KG1 (cell line): ENCODE data around the gene CXorf58.
"Not testable (repeated sequence)": the region's sequence is repeated elsewhere in the genome, so short reads cannot be mapped to it uniquely, and the experiment has no call there.

Experiments
- DNase-seq: peaks from one replicate; lab custom pipeline; 2025; lab: John Stamatoyannopoulos, UW

The CXorf58 gene

DNA sequence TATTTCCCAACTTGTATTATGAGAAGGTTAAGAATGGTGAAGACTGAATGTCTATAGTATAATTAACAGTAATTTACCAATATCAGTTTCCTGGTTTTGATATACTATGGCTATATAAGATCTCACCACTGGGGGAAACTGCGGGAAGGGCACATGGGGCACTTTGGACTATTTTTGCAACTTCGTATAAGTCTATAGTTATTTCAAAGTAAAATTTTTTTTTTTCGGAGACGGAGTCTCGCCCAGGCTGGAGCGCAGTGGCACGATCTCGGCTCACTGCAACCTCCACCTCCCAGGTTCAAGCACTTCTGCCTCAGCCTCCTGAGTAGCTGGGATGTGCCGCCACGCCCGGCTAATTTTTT lies 46.1 kb downstream of the CXorf58 start:
- peak; percentile 2 for DNase-seq

- no peak for DNase-seq
Observed at GRCh38 chrX:23954396-23954795, 46.6 kb downstream of the CXorf58 start.

DNA sequence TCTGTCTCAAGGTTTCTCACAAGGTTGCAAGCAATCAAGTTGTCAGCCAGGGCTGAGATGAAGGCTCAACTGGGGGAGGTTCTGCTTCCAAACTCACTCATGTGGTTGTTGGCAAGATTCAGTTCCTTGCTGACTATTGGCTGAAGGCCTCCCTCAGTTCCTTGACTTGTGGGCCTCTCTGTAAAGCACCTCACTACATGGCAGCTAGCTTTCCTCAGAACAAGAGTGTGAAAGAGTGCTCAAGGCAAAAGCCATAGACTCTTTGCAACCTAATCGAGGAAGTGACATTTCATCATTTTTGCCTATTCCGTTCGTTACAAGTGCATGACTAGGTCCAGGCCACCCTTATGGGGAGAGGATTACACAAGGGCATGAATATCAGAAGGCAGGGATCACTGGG lies 52.0 kb downstream of the CXorf58 start:
- no peak for DNase-seq

- DNase-seq = no peak
Observed at GRCh38 chrX:23964191-23964590, 56.4 kb downstream of the CXorf58 start.

DNA sequence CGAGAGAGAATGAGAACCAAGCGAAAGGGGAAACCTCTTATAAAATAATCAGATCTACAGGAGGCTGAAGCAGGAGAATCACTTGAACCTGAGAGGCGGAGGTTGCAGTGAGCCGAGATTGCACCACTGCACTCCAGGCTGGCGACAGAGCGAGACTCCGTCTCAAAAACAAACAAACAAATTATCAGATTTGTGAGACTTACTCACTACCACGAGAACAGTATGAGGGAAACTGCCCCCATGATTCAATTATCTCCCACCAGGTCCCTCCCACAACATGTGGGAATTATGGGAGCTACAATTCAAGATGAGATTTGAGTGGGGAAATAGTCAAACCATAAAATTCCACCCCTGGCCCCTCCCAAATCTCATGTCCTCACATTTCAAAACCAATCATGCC lies 57.8 kb downstream of the CXorf58 start:
- not testable (repeated sequence) for DNase-seq

GRCh38 chrX:23978491-23978890 lies 70.7 kb downstream of the CXorf58 start:
- DNase-seq = no peak

- no peak for DNase-seq
Observed at GRCh38 chrX:23980011-23980441, 72.2 kb downstream of the CXorf58 start.

DNA sequence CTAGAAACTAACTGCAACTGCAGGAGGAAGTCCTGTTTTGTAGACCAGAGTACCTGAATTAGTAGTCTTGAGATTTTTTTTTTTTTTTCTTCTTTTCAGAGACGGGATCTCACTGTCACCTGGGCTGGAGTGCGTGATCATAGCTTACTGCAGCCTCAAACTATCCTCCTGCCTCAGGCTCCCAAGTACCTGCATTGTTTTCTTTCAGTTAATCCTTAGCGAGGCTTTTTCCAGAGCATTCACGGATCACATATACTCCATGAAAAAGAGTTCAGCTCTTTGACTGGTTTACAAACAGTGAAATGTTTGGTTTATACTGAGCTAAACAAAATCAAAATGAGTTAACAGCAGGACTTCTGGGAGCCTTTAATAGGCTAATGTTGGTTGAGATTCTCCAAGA lies 73.4 kb downstream of the CXorf58 start:
- no peak for DNase-seq

GRCh38 chrX:23981711-23982110 lies 73.9 kb downstream of the CXorf58 start:
- DNase-seq = no peak

DNA sequence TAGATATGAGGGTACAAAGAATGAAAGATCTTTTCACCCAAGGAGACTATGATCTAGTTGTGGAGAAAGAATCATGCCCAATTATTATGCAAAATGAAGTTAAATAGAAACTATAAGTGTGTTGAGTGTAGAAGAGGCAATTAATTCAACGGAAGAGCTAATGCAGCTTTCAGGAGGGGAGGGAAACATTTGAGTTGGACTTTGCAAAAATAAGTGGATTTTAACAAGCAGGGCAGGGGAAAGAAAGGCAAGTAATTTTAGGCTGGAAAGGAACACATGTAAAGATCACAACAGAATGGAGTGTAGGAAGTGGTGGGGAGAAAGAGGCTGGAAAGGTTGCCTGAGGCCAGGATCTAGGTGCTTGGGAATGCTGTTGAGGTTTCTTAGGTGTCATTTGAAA lies 75.1 kb downstream of the CXorf58 start:
- DNase-seq = no peak
